Posterior vena cava (tissue), 2 donors: ENCODE results near the gene ERC2. TPM values are rescaled to one million over a fixed set of nuclear protein-coding genes. Genes with fewer than 3 reads are reported as not detected.
"Not testable (repeated sequence)": the region's sequence is repeated elsewhere in the genome, so short reads cannot be mapped to it uniquely, and the experiment has no call there.

ENCODE experiments used
- DNase-seq: peaks from one replicate; pipeline ENCODE4 v3.0.0-alpha.2; 2020; ENCODE audit warnings: low spot score
- intact Hi-C, 2 donors: fragments of 100-400 bp; cut with DNase I; formaldehyde crosslinking; loops; one replicate each; pipeline versions ENCODE4 v1.14.1 to v1.14.2; 2022 to 2023
- total RNA-seq, 2 donors: library from RNA; stranded (reverse); fragmentation: NEBNext Ultra II Directional; extraction: Animal tissue kit (Norgen Biotek cat#: 25700); gene quantifications; one replicate each; pipeline ENCODE4 v1.2.1, GENCODE V29; 2021
- donor health status: DM: yes; HTN: yes; CAD: no.
- donor health status: DM: yes; HTN: yes; CAD: no.

The ERC2 gene
- total RNA-seq, 2 donors from 2014 or later: 0.14 TPM

GRCh38 chr3:56115698-56116097 is 352.6 kb downstream of the ERC2 start:
- no peak for DNase-seq
- intact Hi-C loops: no loop called here

DNA sequence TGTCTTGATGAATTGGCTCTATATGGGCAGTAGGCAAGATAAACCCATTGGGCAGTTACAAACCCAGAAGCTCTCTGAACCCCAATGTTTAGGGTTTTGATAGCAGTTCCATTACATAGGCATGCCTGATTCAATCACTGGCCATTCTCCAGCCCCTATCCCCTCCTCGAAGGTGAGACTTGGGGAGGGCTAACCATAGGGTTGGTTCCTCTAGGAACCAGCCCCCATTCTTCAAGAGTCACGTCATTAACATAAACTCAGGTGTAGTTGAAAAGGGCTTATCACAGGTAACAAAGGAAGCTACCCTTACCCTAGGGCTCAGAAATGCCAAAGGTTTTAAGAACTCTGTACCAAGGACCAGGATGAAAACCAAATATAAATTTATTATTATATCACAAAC is 353.1 kb downstream of the ERC2 start:
- DNase-seq: no peak
- intact Hi-C loops: no loop called here

GRCh38 chr3:56113908-56114307 is 354.4 kb downstream of the ERC2 start:
- intact Hi-C loops: loop anchor here in 1 of 2 donors (5.0 kb wide), 1 partner anchor 1417 kb away; no protein-coding TSS in a partner anchor
- no peak for DNase-seq

- no peak for DNase-seq
- intact Hi-C loops: loop anchor here in 1 of 2 donors (5.0 kb wide), 1 partner anchor 1416 kb away; no protein-coding TSS in a partner anchor
These were observed 355.0 kb downstream of the ERC2 start for GRCh38 chr3:56113231-56113630.

GRCh38 chr3:56111606-56112304 is 356.5 kb downstream of the ERC2 start:
- DNase-seq: no peak
- intact Hi-C loops: loop anchor here in 1 of 2 donors (5.0 kb wide), 1 partner anchor 1414 kb away; no protein-coding TSS in a partner anchor

- no peak for DNase-seq
- intact Hi-C loops: loop anchor here in 1 of 2 donors (5.0 kb wide), 1 partner anchor 1414 kb away; no protein-coding TSS in a partner anchor
These were observed 357.4 kb downstream of the ERC2 start for GRCh38 chr3:56110886-56111285.

DNA sequence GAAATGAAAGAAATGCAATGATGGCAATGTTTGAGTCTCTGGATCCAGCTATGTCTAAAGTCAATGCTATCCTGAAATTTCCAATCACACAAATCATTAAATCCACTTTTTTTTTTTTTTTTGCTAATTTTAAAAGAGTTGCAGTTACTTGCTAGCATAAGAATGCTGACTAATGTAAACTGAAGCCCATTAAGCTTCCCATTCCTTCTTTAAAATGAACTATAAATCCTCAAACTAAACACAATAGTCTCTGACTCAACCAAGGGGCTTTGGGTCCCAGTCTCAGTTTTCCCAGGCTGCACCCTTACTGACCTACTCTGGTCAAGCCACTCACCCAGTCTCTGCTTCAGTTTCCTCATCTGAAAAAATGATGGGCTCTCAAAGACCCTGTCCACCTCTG is 361.1 kb downstream of the ERC2 start:
- intact Hi-C loops: no loop called here

GRCh38 chr3:56102032-56102431 is 366.2 kb downstream of the ERC2 start:
- intact Hi-C loops: no loop called here
- no peak for DNase-seq

More for the DNA sequence above, 361.1 kb downstream of the ERC2 start:
- DNase-seq: no peak

DNA sequence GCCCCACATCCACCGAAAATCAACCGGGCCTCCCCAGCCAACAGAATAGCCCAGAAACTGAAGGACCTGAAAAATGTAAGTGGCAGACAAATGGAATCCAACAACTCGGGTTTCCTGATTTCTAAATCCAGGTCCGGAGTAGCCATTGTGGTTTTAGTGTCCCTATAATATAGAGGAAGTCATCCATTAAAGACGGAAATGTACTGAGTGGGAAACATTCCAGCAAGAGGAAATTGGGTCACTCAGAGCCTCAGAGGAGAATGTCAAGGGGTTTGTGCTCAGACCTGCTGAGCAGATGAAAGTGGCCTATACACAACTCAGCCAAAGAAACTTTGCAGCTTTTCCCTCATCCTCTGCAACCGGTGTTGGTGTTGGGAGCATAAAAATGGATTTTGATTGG is 366.7 kb downstream of the ERC2 start:
- intact Hi-C loops: no loop called here
- no peak for DNase-seq

DNA sequence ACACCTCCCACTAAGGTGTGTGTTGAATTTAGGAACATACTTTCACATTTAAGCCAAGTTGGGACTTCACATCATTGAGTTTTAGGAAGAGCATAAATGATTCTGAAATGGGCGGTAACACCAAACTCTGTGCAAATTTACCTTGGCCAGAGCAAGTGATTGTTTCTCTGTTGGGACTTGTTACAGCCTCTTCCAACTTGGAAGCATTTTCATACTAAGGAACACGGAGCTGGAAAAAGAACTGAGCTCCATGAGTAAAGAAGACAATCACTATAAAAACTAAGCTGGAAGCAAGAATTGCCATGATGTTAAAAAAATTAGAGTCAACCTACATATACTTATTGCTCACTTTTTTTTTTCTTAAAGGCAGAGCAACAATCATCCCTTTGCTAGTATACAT is 371.3 kb downstream of the ERC2 start:
- no peak for DNase-seq
- intact Hi-C loops: no loop called here

GRCh38 chr3:56094170-56094569 is 374.1 kb downstream of the ERC2 start:
- intact Hi-C loops: no loop called here
- DNase-seq: no peak

- no peak for DNase-seq
- intact Hi-C loops: no loop called here
These were observed 378.5 kb downstream of the ERC2 start for GRCh38 chr3:56089739-56090138.

GRCh38 chr3:56087451-56088053 is 380.7 kb downstream of the ERC2 start:
- no peak for DNase-seq
- intact Hi-C loops: no loop called here

DNA sequence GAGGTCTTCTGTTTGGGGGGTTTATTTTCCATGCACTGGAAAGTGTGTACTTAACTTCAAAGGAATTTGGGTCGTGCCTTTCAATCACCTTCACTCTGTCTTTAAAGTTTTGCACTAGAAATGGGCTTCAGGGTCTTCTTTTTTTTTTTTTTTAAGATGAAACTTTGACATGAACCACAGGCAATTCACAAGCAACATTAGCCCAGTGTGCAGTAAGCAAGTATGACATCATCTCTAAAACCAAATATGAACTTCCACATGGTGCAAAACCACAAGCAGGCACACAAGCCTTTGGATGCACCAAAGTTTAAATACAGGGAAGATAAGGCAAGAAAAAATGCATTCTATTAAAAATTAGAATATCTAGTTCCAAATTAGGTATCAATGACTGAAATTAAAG is 381.9 kb downstream of the ERC2 start:
- intact Hi-C loops: no loop called here
- DNase-seq: no peak

- DNase-seq: no peak
These were observed 387.0 kb downstream of the ERC2 start for GRCh38 chr3:56081246-56081645.

DNA sequence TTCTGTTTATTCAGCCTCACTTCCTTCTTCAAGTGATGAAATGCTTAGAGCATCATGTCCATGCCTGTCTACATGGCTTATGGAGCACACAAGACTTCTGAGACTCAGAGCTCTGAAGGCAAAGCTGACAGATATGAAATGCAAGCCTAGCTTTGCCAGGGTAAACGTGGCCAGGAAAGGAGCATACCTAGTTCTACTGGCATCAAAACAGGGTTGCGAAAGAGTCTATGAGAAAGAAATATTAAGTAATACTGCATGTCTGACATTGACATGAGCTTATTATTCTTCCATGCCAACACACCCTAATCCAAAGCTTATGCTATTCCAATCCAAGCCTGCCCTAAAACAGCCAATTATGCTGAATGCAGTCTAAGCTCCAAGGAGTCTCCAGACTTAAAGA is 391.5 kb downstream of the ERC2 start:
- intact Hi-C loops: no loop called here
- DNase-seq: no peak

More at GRCh38 chr3:56081246-56081645, 387.0 kb downstream of the ERC2 start:
- intact Hi-C loops: no loop called here

DNA sequence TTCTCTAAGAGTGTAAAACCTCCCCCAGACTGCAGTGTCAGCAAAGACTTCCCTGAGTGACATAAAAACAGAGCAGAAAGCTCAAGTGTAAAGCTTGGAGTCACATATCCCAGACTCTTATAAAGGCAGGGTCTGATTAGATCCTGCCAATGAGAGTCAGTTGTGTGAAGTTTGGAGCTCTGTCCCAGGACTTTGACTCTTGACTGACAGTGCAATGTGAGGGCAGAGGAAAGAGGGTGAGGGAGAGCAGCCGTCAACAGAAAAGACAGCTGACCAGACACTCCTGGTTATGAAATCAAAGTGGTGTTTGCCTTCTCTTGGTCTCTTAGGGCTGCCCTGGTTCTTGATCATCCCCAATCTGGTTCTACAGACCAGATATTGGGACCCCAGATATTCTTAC is 393.2 kb downstream of the ERC2 start:
- intact Hi-C loops: no loop called here
- no peak for DNase-seq

GRCh38 chr3:56069766-56070165 is 398.5 kb downstream of the ERC2 start:
- DNase-seq: no peak
- intact Hi-C loops: no loop called here

GRCh38 chr3:56066405-56066804 is 401.9 kb downstream of the ERC2 start:
- DNase-seq, intact Hi-C loops: not testable (repeated sequence)

GRCh38 chr3:56064684-56065083 is 403.6 kb downstream of the ERC2 start:
- no peak for DNase-seq
- intact Hi-C loops: no loop called here

GRCh38 chr3:56061279-56061626 is 407.0 kb downstream of the ERC2 start:
- intact Hi-C loops: no loop called here
- no peak for DNase-seq
